HG03439 (cell line): ENCODE data around the gene FAM210B.
"Not testable (repeated sequence)": the region's sequence is repeated elsewhere in the genome, so short reads cannot be mapped to it uniquely, and the experiment has no call there.

Experiments used
- ATAC-seq: cut with Tn5 transposase; IDR thresholded peaks from one replicate; pipeline ENCODE4 v1.9.1; 2021; ENCODE audit warnings: mild to moderate bottlenecking, moderate library complexity; ENCODE audit not compliant: unreplicated experiment

FAM210B gene

GRCh38 chr20:56358600-56359211 is at the start of gene FAM210B:
Gene FAM210B, plus strand, starts transcription at chr20:56358974. Its CDS starts 32 bp downstream, at chr20:56359006.
- peak; percentile 95 for ATAC-seq

- ATAC-seq: no peak
Measured at GRCh38 chr20:56316051-56316450, 42.7 kb upstream of the FAM210B start.

DNA sequence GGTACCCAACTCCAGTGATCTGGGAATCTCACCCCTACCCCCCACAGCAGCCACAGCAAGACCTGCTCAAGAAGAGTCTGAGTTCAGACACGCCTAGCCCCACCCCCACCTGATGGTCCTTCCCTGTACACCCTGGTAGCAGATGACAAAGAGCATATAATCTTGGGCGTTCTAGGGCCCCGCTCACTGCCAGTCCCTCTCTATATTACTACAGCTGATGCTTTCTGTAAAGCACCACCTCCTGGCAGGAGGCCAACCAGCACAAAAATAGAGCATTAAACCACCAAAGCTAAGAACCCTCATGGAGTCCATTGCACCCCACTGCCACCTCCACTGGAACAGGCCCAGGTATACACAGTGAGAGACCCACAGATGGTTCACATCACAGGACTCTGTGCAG is 42.3 kb upstream of the FAM210B start:
- no peak for ATAC-seq

GRCh38 chr20:56322681-56323080 is 36.1 kb upstream of the FAM210B start:
- no peak for ATAC-seq

DNA sequence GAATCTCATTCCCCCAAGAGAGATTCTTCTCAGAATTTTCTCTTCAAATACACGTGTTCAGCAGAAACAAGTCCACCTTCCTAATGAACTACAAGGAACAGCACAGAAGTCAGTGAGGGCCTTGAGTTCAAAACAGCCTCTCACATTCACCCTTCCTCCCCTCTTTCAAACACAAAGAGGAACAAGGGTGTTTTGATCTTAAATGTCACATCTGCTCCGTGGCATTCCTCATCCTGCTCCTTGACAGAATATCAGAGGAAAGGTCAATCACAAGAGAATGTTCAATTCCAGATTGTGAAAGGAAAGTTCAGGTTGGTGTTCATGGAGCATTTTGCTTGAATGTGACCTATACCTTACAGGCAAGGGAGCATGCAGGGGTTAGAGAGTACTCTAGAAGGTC is 35.6 kb upstream of the FAM210B start:
- ATAC-seq: no peak

GRCh38 chr20:56323656-56324055 is 35.1 kb upstream of the FAM210B start:
- ATAC-seq: no peak

- no peak for ATAC-seq
Measured at GRCh38 chr20:56324806-56325205, 34.0 kb upstream of the FAM210B start.

- ATAC-seq: no peak
Measured at GRCh38 chr20:56328861-56329260, 29.9 kb upstream of the FAM210B start.

DNA sequence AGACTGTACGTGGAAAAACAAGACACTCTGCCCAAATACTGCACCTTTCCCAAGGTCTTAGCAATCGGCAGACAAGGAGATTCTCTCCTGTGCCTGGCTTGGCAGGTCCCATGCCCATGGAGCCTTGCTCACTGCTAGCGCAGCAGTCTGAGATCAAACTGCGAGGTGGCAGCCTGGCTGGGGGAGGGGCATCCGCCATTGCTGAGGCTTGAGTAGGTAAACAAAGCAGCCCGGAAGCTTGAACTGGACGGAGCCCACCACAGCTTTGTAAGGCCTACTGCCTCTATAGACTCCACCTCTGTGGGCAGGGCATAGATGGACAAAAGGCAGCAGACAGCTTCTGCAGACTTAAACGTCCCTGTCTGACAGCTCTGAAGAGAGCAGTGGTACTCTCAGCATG is 22.1 kb upstream of the FAM210B start:
- not testable (repeated sequence) for ATAC-seq

- no peak for ATAC-seq
Measured at GRCh38 chr20:56342783-56343182, 16.0 kb upstream of the FAM210B start.

GRCh38 chr20:56343861-56344381 is 14.9 kb upstream of the FAM210B start:
- ATAC-seq: peak; percentile 53

GRCh38 chr20:56345911-56346310 is 12.9 kb upstream of the FAM210B start:
- ATAC-seq: no peak

GRCh38 chr20:56347628-56348304 is 11.0 kb upstream of the FAM210B start:
- no peak for ATAC-seq

- ATAC-seq: no peak
Measured at GRCh38 chr20:56348305-56348693, 10.5 kb upstream of the FAM210B start.

- ATAC-seq: no peak
Measured at GRCh38 chr20:56348746-56349145, 10.0 kb upstream of the FAM210B start.

- ATAC-seq: no peak
Measured at GRCh38 chr20:56350842-56351241, 7.9 kb upstream of the FAM210B start.

DNA sequence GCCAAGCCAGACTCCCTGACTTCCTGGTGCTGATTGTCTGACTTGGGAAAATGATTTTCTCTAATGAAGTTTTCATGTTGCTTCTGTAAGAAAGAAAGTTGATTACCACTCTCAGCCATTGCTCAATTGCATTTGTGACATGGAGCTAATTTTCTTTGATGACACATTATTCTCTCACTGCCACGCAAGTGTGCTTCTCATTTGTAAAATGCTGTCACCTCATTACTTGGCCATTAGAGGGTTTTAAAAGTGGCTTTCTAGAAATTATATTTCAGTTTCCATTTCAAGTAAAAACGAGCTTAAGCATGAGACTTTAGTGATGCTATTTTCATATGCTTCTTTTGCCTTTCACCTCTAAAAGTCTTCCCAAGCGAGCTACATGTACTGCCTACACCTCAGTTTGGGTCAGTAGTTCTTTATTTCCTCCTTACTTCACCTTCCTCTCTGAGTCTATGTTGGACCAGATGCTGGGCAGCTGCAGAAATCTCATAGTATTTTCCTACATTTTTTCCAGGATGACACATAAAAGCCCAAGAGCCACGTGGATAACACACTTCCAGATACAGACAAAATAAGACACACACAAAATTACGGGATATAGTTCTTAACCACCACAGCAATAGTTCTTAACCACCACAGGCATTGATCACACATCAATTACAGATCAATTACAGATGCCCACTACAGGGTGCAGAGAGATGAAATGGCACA is 6.3 kb upstream of the FAM210B start:
- no peak for ATAC-seq

DNA sequence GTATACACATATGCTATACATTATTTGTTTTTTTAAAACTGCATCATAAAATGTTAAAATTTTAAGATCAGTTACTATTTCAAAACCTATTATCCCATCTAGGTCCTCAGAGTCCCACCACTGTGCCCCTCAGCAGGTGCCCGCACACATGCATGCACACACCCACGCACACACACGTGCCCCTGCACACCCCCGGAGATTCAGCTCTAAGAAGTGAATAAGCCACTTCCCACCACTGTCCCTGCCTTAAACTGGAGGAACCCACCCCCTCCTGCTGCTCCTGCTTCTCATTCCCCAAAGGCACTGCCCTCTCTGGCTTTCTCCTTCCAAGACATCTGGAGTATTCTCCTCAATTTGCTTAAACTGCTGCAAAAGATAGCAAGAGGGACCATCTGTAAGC is 5.4 kb upstream of the FAM210B start:
- no peak for ATAC-seq

DNA sequence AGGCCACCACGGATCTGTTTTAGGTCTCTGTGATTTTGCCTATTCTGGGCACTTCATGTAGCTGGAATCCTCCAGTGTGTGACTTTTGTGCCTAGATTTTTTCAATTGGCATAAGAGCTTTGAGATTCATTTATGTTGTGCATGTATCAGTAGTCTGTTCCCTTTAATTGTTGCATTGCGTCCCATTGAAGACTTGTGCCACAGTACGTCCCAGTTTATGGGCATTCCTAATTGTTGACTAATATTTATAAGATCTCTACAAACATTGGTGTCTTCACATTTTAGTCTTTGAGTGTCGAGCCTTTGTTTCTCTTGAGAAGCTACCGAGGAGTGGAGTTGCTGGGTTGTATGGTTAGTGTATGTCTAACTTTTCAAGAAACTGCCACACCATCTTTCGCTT is 704 bp upstream of the FAM210B start:
- no peak for ATAC-seq

GRCh38 chr20:56359212-56360132 is 698 bp downstream of the FAM210B start:
- peak; percentile 11 for ATAC-seq
